Activated CD4-positive, CD25-positive, alpha-beta regulatory T cell treated with anti-CD3 and anti-CD28 coated beads, Interleukin-2, amount 50 U/mL, for 72 hours (primary cell): Measurements from ENCODE around the gene CD28.
"Not testable (repeated sequence)": the region's sequence is repeated elsewhere in the genome, so short reads cannot be mapped to it uniquely, and the experiment has no call there.

Experiments used
- DNase-seq: peaks from one replicate; pipeline ENCODE4 v3.0.0; 2021

CD28 gene

GRCh38 chr2:203751685-203752271 is 45.3 kb downstream of the CD28 start:
- DNase-seq: no peak

GRCh38 chr2:203756161-203756560 is 49.7 kb downstream of the CD28 start:
- no peak for DNase-seq

- DNase-seq: no peak
These were observed 52.6 kb downstream of the CD28 start for GRCh38 chr2:203758841-203759689.

GRCh38 chr2:203759690-203760365 is 53.4 kb downstream of the CD28 start:
- no peak for DNase-seq

- DNase-seq: no peak
These were observed 54.7 kb downstream of the CD28 start for GRCh38 chr2:203761121-203761520.

GRCh38 chr2:203763241-203763937 is 57.0 kb downstream of the CD28 start:
- no peak for DNase-seq

GRCh38 chr2:203763938-203764664 is 57.7 kb downstream of the CD28 start:
- no peak for DNase-seq

- DNase-seq: no peak
These were observed 66.2 kb downstream of the CD28 start for GRCh38 chr2:203772456-203773165.

GRCh38 chr2:203774760-203775159 is 68.3 kb downstream of the CD28 start:
- no peak for DNase-seq

GRCh38 chr2:203775684-203776083 is 69.2 kb downstream of the CD28 start:
- no peak for DNase-seq

GRCh38 chr2:203777030-203777429 is 70.6 kb downstream of the CD28 start:
- DNase-seq: no peak

GRCh38 chr2:203779477-203780073 is 73.1 kb downstream of the CD28 start:
- not testable (repeated sequence) for DNase-seq

- no peak for DNase-seq
These were observed 73.8 kb downstream of the CD28 start for GRCh38 chr2:203780231-203780630.

GRCh38 chr2:203781151-203781550 is 74.7 kb downstream of the CD28 start:
- no peak for DNase-seq

- peak; percentile 42 for DNase-seq
These were observed 76.0 kb downstream of the CD28 start for GRCh38 chr2:203782262-203782976.

- no peak for DNase-seq
These were observed 77.2 kb downstream of the CD28 start for GRCh38 chr2:203783496-203784203.

- not testable (repeated sequence) for DNase-seq
These were observed 78.4 kb downstream of the CD28 start for GRCh38 chr2:203784710-203785270.

GRCh38 chr2:203785391-203786110 is 79.1 kb downstream of the CD28 start:
- not testable (repeated sequence) for DNase-seq
